Muscle of leg (tissue), 11 donors: Measurements from ENCODE around the gene NELFB. TPM values are rescaled to one million over a fixed set of nuclear protein-coding genes. Genes with fewer than 3 reads are reported as not detected.

Experiments used
- DNase-seq: peaks from one replicate; pipeline ENCODE4 v3.0.0; 2013
- H3K27ac ChIP-seq: one replicate; pipeline ENCODE4 v1.5.1; 2013; ENCODE audit warnings: mild to moderate bottlenecking, low read length, control low read depth
- H3K27me3 ChIP-seq: one replicate; pipeline ENCODE4 v1.6.1; 2013; ENCODE audit warnings: low read length; ENCODE audit not compliant: control insufficient read depth, insufficient read depth
- H3K36me3 ChIP-seq: one replicate; pipeline ENCODE4 v1.6.1; 2013; ENCODE audit warnings: low read length; ENCODE audit not compliant: control insufficient read depth, insufficient read depth
- H3K4me1 ChIP-seq: one replicate; pipeline ENCODE4 v1.6.1; 2013; ENCODE audit warnings: low read length; ENCODE audit not compliant: control insufficient read depth, insufficient read depth
- H3K4me3 ChIP-seq: one replicate; pipeline ENCODE4 v1.5.1; 2013; ENCODE audit warnings: low read length, control low read depth
- H3K9me3 ChIP-seq: replicated peaks from 2 replicates; pipeline ENCODE4 v1.6.1; 2013; ENCODE audit warnings: low read depth, low read length; ENCODE audit not compliant: control insufficient read depth
- WGBS: methylation state at CpG from one replicate; pipeline ENCODE4 v1.1.5; 2013; ENCODE audit warnings: missing lambda C conversion rate; ENCODE audit not compliant: insufficient coverage; 5-methylcytosine and 5-hydroxymethylcytosine counted together
- polyA plus RNA-seq, 8 donors: library from polyadenylated mRNA; unstranded; fragments of 120-200 nt; gene quantifications; one replicate each; pipeline versions ENCODE4 v1.2.1 to v1.2.3, GENCODE V29; 2013; ENCODE audit warnings: inconsistent platforms in 1 of 8, low replicate concordance in 1 of 8; ENCODE audit not compliant: insufficient read length in 8 of 8, insufficient read depth in 1 of 8
- total RNA-seq: library from RNA; stranded (reverse); fragments of 120-200 nt; gene quantifications from one replicate; pipeline ENCODE4 v1.2.4, GENCODE V29; 2013

The NELFB gene
- total and polyA plus RNA-seq, 9 donors = 25.9 to 57.6 (median 52.7) TPM

- H3K27ac ChIP-seq = no peak overlapping the region
- WGBS = 64% methylated on average over 22 of the region's 27 CpGs
- peaks cover 26% of the 10 kb centered on the region for H3K4me1 ChIP-seq
- H3K36me3 ChIP-seq = no peaks in the 10 kb centered on the region
- no peak overlapping the region for H3K4me3 ChIP-seq
- peaks cover 28% of the 10 kb centered on the region for H3K27me3 ChIP-seq
- H3K9me3 ChIP-seq = no peaks in the 10 kb centered on the region
- DNase-seq = no peak
Observed at GRCh38 chr9:137228968-137229896, 25.9 kb upstream of the NELFB start.

GRCh38 chr9:137229903-137230704 lies 25.0 kb upstream of the NELFB start:
- Histone ChIP-seq H3K27ac (no peak overlapping the region), H3K36me3 (no peaks in the 10 kb centered on the region), H3K27me3 (peaks cover 33% of the 10 kb centered on the region), H3K4me3 (no peak overlapping the region), H3K4me1 (peaks cover 28% of the 10 kb centered on the region), H3K9me3 (no peaks in the 10 kb centered on the region)
- no peak for DNase-seq
- WGBS = 61% methylated on average over 19 of the region's 31 CpGs

- Histone ChIP-seq H3K9me3 (no peaks in the 10 kb centered on the region), H3K27ac (no peak within 1 kb of the TSS), H3K27me3 (peaks cover 35% of the 10 kb centered on the region), H3K4me3 (no peak within 1 kb of the TSS), H3K4me1 (peaks cover 32% of the 10 kb centered on the region), H3K36me3 (no peaks in the 10 kb centered on the region)
- DNase-seq = no peak
- 79% methylated on average over 12 of the region's 14 CpGs for WGBS
Observed at GRCh38 chr9:137230705-137231371, 24.3 kb upstream of the NELFB start, which contains the start of gene SLC34A3. Gene SLC34A3, plus strand, starts transcription at chr9:137230901. Its CDS starts 802 bp downstream, at chr9:137231703.

GRCh38 chr9:137231372-137232039 lies 23.6 kb upstream of the NELFB start:
- Histone ChIP-seq H3K36me3 (no peaks in the 10 kb centered on the region), H3K27ac (no peak overlapping the region), H3K9me3 (no peaks in the 10 kb centered on the region), H3K27me3 (peaks cover 35% of the 10 kb centered on the region), H3K4me1 (peaks cover 39% of the 10 kb centered on the region), H3K4me3 (no peak overlapping the region)
- WGBS = 77% methylated on average over 17 of the region's 23 CpGs
- DNase-seq = no peak

GRCh38 chr9:137232101-137232500 lies 23.0 kb upstream of the NELFB start:
- Histone ChIP-seq H3K27ac (no peak overlapping the region), H3K4me3 (no peak overlapping the region), H3K4me1 (peaks cover 39% of the 10 kb centered on the region), H3K36me3 (no peaks in the 10 kb centered on the region), H3K27me3 (peaks cover 35% of the 10 kb centered on the region), H3K9me3 (no peaks in the 10 kb centered on the region)
- 69% methylated on average over 7 of the region's 10 CpGs for WGBS
- no peak for DNase-seq

- peaks cover 35% of the 10 kb centered on the region for H3K27me3 ChIP-seq
Observed at GRCh38 chr9:137232510-137232909, 22.6 kb upstream of the NELFB start.

GRCh38 chr9:137233143-137233980 lies 21.8 kb upstream of the NELFB start:
- 77% methylated on average over 28 of the region's 40 CpGs for WGBS
- Histone ChIP-seq H3K27me3 (peaks cover 32% of the 10 kb centered on the region), H3K4me3 (no peak overlapping the region), H3K9me3 (no peaks in the 10 kb centered on the region), H3K27ac (no peak overlapping the region), H3K4me1 (peaks cover 43% of the 10 kb centered on the region), H3K36me3 (no peaks in the 10 kb centered on the region)
- no peak for DNase-seq

More at GRCh38 chr9:137232510-137232909, 22.6 kb upstream of the NELFB start:
- WGBS = 76% methylated on average over 24 of the region's 24 CpGs
- H3K36me3 ChIP-seq = no peaks in the 10 kb centered on the region
- H3K27ac ChIP-seq = no peak overlapping the region
- H3K4me3 ChIP-seq = no peak overlapping the region
- no peaks in the 10 kb centered on the region for H3K9me3 ChIP-seq
- peaks cover 39% of the 10 kb centered on the region for H3K4me1 ChIP-seq
- DNase-seq = no peak

- Histone ChIP-seq H3K36me3 (no peaks in the 10 kb centered on the region), H3K27me3 (peaks cover 30% of the 10 kb centered on the region), H3K4me1 (peaks cover 52% of the 10 kb centered on the region), H3K9me3 (no peaks in the 10 kb centered on the region), H3K27ac (no peak overlapping the region), H3K4me3 (no peak overlapping the region)
- WGBS = 64% methylated on average over 25 of the region's 40 CpGs
- DNase-seq = no peak
Observed at GRCh38 chr9:137234055-137234697, 21.0 kb upstream of the NELFB start.
